ENCODE measurements around the gene CIRBP.
"Not testable (repeated sequence)": the region's sequence is repeated elsewhere in the genome, so short reads cannot be mapped to it uniquely, and the experiment has no call there.

Gene CIRBP

DNA sequence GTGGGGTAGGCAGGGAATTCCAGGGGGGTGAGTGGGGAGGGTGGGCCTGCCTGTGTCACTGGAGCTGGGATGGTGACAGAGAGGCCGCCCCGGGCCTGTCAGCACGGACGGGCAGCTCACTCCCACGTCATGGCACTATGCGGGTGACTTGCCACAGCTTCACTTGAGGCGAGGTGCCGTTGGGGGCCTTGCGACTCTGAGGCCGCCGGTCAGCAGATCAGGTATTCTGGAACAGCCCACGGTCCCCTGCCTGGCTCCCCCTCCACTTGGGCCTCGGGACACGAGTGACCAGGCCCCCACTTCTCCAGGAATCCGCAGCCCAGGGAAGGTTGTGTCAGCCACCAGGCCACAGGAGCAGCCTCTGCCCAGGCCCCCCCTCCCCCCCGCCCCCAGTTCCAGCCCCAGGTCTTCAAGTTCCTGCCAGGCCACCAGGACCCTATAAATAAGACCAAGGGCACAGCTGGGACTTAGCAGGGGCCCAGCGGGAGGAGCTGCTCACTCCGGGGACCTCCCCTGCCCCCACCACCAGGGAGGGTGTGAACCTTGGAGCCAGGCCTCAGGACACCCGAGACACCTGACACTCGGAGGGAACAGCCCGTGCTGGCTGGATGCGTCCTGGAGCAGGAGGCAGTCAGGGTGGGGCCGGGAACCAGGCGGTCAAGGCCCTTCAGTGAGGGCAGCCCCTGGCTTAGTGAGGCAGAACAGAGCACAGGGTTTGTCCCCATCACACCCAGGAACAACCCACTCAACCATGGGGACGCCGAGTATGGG, 23.5 kb upstream of the CIRBP start:
- Histone ChIP-seq H3K4me3 (ENCODE audit: low read length) (no peak overlapping the region), H4K20me1 (ENCODE audit: control insufficient read depth, insufficient read depth, low read depth, low read length) (no peaks in the 10 kb centered on the region), H3K4me1 (ENCODE audit: control insufficient read depth, low read length) (peaks cover 48% of the 10 kb centered on the region), H3K9me3 (ENCODE audit: control insufficient read depth, insufficient read depth, low read length) (no peaks in the 10 kb centered on the region), H3K9me2 (replicated peaks; ENCODE audit: control insufficient read depth, low read length) (no peaks in the 10 kb centered on the region), H3K27ac (ENCODE audit: low read depth, low read length) (no peak overlapping the region), H3K4me2 (ENCODE audit: low read length) (peak overlapping the region; percentile 99), H3K79me2 (ENCODE audit: control insufficient read depth, low read length) (peaks cover 57% of the 10 kb centered on the region), H3K27me3 (ENCODE audit: control insufficient read depth, low read length) (no peaks in the 10 kb centered on the region), H3K36me3 (ENCODE audit: control insufficient read depth, low read length) (peaks cover 41% of the 10 kb centered on the region), H3F3A (ENCODE audit: control insufficient read depth, insufficient read depth) (peaks cover 11% of the 10 kb centered on the region; the same call in 1 of the 2 replicates)
- TF ChIP-seq EZH2phosphoT487 (IDR thresholded peaks at IDR 0.05; ENCODE audit: borderline replicate concordance, low read length) (no peak), CTCF (IDR thresholded peaks at IDR 0.05; ENCODE audit: low read depth, low read length, poor library complexity, severe bottlenecking) (no peak)

- H3K9me3 ChIP-seq (ENCODE audit: control insufficient read depth, insufficient read depth, low read length); H3K9me2 ChIP-seq (replicated peaks; ENCODE audit: control insufficient read depth, low read length); H4K20me1 ChIP-seq (ENCODE audit: control insufficient read depth, insufficient read depth, low read depth, low read length); H3K4me2 ChIP-seq (ENCODE audit: low read length); H3K27me3 ChIP-seq (ENCODE audit: control insufficient read depth, low read length); H3K27ac ChIP-seq (ENCODE audit: low read depth, low read length); H3K4me3 ChIP-seq (ENCODE audit: low read length): not testable (repeated sequence)
- H3F3A ChIP-seq (ENCODE audit: control insufficient read depth, insufficient read depth), result peaks cover 12% of the 10 kb centered on the region
- peaks cover 49% of the 10 kb centered on the region for H3K36me3 ChIP-seq (ENCODE audit: control insufficient read depth, low read length)
- H3K4me1 ChIP-seq (ENCODE audit: control insufficient read depth, low read length), result peaks cover 41% of the 10 kb centered on the region
- H3K79me2 ChIP-seq (ENCODE audit: control insufficient read depth, low read length), result peaks cover 59% of the 10 kb centered on the region
Measured at GRCh38 chr19:1246265-1247087, 22.7 kb upstream of the CIRBP start.

DNA sequence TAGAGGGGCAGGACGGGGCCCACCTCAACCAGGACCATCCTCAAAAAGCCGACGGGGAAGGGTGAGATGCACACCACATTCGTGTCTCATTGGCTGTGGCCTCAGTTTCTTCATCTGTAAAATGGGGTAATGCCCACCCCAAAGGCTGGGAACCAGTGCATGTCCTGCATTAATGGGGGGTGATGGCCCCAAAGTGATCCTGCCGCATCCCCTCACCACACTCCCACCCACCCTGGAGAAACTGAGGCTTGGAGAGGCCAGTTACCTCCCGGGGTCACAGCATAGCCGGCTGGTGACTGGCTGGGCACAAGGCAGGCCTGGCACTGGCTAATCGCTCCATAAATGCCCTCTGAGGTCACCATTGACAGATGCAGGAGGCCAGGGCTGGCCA, 21.4 kb upstream of the CIRBP start:
- Histone ChIP-seq H3K4me3 (ENCODE audit: low read length) (peak overlapping the region; percentile 83), H3K36me3 (ENCODE audit: control insufficient read depth, low read length) (peaks cover 53% of the 10 kb centered on the region), H3K9me3 (ENCODE audit: control insufficient read depth, insufficient read depth, low read length) (no peaks in the 10 kb centered on the region), H3K79me2 (ENCODE audit: control insufficient read depth, low read length) (peaks cover 60% of the 10 kb centered on the region), H3K9me2 (replicated peaks; ENCODE audit: control insufficient read depth, low read length) (no peaks in the 10 kb centered on the region), H3K27me3 (ENCODE audit: control insufficient read depth, low read length) (no peaks in the 10 kb centered on the region), H3K4me1 (ENCODE audit: control insufficient read depth, low read length) (peaks cover 48% of the 10 kb centered on the region), H4K20me1 (ENCODE audit: control insufficient read depth, insufficient read depth, low read depth, low read length) (no peaks in the 10 kb centered on the region), H3F3A (ENCODE audit: control insufficient read depth, insufficient read depth) (peaks cover 15% of the 10 kb centered on the region), H3K4me2 (ENCODE audit: low read length) (peak overlapping the region; percentile 91), H3K27ac (ENCODE audit: low read depth, low read length) (peak overlapping the region; percentile 74)
- no peak for TF ChIP-seq CTCF (IDR thresholded peaks at IDR 0.05; ENCODE audit: low read depth, low read length, poor library complexity, severe bottlenecking)
- no peak for TF ChIP-seq EZH2phosphoT487 (IDR thresholded peaks at IDR 0.05; ENCODE audit: borderline replicate concordance, low read length)

Data from DOHH2 (cell line).